Endothelial cell of umbilical vein (primary cell): Measurements from ENCODE around the gene TOGARAM2.

Experiments
- POLR2A ChIP-seq: IDR thresholded peaks from 2 replicates; pipeline ENCODE4 v1.6.1; 2012; ENCODE audit warnings: low read depth, mild to moderate bottlenecking, control low read depth, low read length
- TF ChIP-seq, protein P1 (sequence below), 2 donors: IDR thresholded peaks; 1 replicate in 1 of 2; 2 replicates in 1 of 2; pipeline ENCODE4 v1.5.1; 2011; ENCODE audit warnings: low read length in 2 of 2, mild to moderate bottlenecking in 2 of 2, moderate library complexity in 2 of 2, control low read depth in 1 of 2, inconsistent platforms in 1 of 2, low read depth in 1 of 2; ENCODE audit not compliant: insufficient read depth in 1 of 2; ENCODE audit errors: extremely low read depth in 1 of 2

DNA sequence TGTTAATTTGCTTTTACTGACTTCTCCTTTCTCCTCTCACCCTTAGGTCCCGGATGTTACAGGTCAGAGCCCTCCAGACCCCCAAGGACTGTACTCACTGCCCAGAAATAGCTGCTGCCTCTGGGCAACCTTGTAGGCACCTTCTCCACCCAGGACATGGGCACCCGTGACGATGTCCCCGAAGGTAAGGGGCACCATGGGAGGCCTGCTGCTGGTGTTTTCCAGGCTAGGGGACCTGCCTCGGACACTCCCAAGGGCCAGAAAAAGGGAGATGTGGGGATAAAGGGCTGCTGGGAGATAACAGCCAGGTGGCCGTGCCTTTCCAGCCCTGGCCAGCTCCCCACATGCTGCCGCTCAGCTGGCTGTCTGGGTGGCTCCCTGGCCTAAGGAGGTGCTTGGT is 13.6 kb downstream of the TOGARAM2 start:
- no peak for TF ChIP-seq POLR2A
- TF ChIP-seq, protein P1, sequence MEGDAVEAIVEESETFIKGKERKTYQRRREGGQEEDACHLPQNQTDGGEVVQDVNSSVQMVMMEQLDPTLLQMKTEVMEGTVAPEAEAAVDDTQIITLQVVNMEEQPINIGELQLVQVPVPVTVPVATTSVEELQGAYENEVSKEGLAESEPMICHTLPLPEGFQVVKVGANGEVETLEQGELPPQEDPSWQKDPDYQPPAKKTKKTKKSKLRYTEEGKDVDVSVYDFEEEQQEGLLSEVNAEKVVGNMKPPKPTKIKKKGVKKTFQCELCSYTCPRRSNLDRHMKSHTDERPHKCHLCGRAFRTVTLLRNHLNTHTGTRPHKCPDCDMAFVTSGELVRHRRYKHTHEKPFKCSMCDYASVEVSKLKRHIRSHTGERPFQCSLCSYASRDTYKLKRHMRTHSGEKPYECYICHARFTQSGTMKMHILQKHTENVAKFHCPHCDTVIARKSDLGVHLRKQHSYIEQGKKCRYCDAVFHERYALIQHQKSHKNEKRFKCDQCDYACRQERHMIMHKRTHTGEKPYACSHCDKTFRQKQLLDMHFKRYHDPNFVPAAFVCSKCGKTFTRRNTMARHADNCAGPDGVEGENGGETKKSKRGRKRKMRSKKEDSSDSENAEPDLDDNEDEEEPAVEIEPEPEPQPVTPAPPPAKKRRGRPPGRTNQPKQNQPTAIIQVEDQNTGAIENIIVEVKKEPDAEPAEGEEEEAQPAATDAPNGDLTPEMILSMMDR (IDR thresholded peaks at IDR 0.05; ENCODE audit: extremely low read depth in 1 of 2, insufficient read depth in 1 of 2, low read depth in 1 of 2, low read length in 2 of 2) = no peak
